ENCODE measurements around the gene TTC28.
"Not testable (repeated sequence)": the region's sequence is repeated elsewhere in the genome, so short reads cannot be mapped to it uniquely, and the experiment has no call there.

Gene TTC28

GRCh38 chr22:28077166-28077565 is 602.5 kb downstream of the TTC28 start:
- DNase-seq = no peak

- no peak for DNase-seq
Measured at GRCh38 chr22:28075358-28075981, 604.2 kb downstream of the TTC28 start.

- no peak for DNase-seq
Measured at GRCh38 chr22:28074526-28074925, 605.1 kb downstream of the TTC28 start.

- DNase-seq = no peak
Measured at GRCh38 chr22:28072066-28072465, 607.6 kb downstream of the TTC28 start.

GRCh38 chr22:28068826-28069225 is 610.8 kb downstream of the TTC28 start:
- no peak for DNase-seq

- DNase-seq = no peak
Measured at GRCh38 chr22:28064920-28065319, 614.7 kb downstream of the TTC28 start.

GRCh38 chr22:28063656-28064055 is 616.0 kb downstream of the TTC28 start:
- no peak for DNase-seq

GRCh38 chr22:28060594-28060993 is 619.0 kb downstream of the TTC28 start:
- not testable (repeated sequence) for DNase-seq

- DNase-seq = no peak
Measured at GRCh38 chr22:28058036-28058435, 621.6 kb downstream of the TTC28 start.

GRCh38 chr22:28054819-28055208 is 624.8 kb downstream of the TTC28 start:
- no peak for DNase-seq

- no peak for DNase-seq
Measured at GRCh38 chr22:28053896-28054818, 625.5 kb downstream of the TTC28 start.

GRCh38 chr22:28052825-28053269 is 626.8 kb downstream of the TTC28 start:
- no peak for DNase-seq

- DNase-seq = no peak
Measured at GRCh38 chr22:28051787-28052356, 627.8 kb downstream of the TTC28 start.

GRCh38 chr22:28051091-28051786 is 628.4 kb downstream of the TTC28 start:
- no peak for DNase-seq

GRCh38 chr22:28048529-28048928 is 631.1 kb downstream of the TTC28 start:
- DNase-seq = no peak

GRCh38 chr22:28047740-28048139 is 631.9 kb downstream of the TTC28 start:
- no peak for DNase-seq

GRCh38 chr22:28046100-28046499 is 633.5 kb downstream of the TTC28 start:
- no peak for DNase-seq

- no peak for DNase-seq
Measured at GRCh38 chr22:28044546-28045173, 635.0 kb downstream of the TTC28 start.

GRCh38 chr22:28043266-28043665 is 636.4 kb downstream of the TTC28 start:
- DNase-seq = no peak

- no peak for DNase-seq
Measured at GRCh38 chr22:28034760-28035401, 644.8 kb downstream of the TTC28 start.

- no peak for DNase-seq
Measured at GRCh38 chr22:28034145-28034759, 645.4 kb downstream of the TTC28 start.

GRCh38 chr22:28032861-28033260 is 646.8 kb downstream of the TTC28 start:
- no peak for DNase-seq

Data from activated CD4-positive, alpha-beta T cell treated with anti-CD3 and anti-CD28 coated beads, Interleukin-2, amount 50 U/mL, for 4 hours (primary cell).